GM21825 (cell line): ENCODE data around the gene RNF103.
"Not testable (repeated sequence)": the region's sequence is repeated elsewhere in the genome, so short reads cannot be mapped to it uniquely, and the experiment has no call there.

Experiments used
- ATAC-seq: cut with Tn5 transposase; IDR thresholded peaks from one replicate; pipeline ENCODE4 v1.9.1; 2021; ENCODE audit warnings: mild to moderate bottlenecking, moderate library complexity; ENCODE audit not compliant: unreplicated experiment

RNF103 gene, protein sequence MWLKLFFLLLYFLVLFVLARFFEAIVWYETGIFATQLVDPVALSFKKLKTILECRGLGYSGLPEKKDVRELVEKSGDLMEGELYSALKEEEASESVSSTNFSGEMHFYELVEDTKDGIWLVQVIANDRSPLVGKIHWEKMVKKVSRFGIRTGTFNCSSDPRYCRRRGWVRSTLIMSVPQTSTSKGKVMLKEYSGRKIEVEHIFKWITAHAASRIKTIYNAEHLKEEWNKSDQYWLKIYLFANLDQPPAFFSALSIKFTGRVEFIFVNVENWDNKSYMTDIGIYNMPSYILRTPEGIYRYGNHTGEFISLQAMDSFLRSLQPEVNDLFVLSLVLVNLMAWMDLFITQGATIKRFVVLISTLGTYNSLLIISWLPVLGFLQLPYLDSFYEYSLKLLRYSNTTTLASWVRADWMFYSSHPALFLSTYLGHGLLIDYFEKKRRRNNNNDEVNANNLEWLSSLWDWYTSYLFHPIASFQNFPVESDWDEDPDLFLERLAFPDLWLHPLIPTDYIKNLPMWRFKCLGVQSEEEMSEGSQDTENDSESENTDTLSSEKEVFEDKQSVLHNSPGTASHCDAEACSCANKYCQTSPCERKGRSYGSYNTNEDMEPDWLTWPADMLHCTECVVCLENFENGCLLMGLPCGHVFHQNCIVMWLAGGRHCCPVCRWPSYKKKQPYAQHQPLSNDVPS

DNA sequence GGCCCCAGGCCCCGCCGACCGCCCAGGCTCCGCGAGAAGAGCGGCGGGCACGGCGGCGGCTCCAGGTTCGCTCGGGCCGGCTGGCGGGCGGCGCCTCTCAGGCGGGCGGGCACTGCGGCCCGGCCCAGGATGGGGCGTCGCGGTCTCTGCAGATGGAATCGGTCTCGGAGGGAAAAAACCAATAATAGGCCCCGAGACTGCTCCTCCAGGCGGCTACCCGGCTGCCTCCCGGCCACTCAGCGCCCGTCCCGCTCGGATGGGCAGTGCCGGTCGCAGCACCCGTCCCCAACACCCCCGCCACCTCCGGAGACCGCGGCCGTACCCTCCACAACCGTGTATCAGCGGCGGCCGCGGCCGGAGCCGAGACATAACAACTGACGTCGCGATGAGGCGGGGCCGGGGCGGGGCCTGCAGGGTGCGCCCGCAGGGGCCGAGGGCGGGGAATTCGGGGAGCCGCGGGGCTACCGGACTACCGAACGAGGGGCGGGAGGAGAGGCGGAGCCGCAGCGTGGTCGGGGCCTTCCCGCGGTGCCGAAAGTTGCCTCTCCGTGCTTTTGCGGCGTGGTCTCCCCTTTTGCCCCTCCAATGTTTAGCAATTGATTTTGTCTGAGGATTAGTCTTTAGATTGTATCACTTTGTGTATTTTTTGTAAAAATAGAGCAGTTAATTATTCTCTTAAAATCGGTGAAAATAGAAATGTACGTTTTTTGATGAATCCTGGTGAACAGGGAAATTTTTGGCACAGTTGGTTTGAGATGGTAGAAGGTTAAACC is at the start of gene RNF103:
Gene RNF103, minus strand, starts transcription at position 372 of the 773 bp plus-strand sequence. CDS start 979 bp downstream, outside the sequence.
- peak; percentile 87 for ATAC-seq

DNA sequence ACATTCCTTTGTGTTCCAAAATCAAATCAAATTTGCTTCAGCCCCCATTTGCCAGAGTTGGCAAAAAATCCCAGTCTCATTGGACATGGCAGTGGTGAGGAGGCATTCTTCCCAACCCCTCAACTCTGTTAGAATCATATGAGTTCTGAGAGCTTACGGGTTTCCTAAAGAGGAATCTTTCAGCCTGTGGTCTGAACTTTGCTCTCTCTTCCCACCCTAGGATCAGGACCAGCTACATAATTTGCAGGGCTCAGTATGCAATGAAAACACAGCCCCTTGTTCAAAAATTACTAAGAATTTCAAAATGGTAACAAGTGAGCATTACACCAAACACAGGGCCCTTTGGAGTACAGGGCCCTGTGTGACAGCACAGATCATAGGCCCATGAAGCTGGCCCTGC is 49.3 kb upstream of the RNF103 start:
- ATAC-seq: no peak

DNA sequence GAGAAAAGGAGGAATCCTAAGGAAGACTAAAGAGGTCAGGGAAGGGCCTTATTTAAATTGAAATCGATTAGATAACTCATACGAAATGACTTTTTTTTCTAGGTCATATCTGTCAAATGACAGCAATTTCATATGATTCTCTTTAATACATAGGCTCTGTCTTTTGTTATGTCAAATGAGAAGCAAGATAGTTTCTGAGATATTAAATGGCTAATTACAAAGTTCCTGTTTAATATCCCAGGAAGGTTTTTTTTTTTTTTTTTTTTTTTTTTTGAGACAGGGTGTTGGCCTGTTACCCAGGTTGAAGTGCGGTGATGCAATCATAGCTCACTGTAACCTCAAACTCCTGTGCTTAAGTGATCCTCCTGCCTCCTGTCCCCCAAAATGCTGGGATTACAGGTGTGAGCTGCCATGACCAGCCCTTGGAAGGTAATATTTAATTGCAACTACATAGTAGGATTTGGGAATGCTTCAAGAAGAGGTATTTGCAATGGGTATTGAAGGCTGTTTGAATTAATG is 48.4 kb upstream of the RNF103 start:
- ATAC-seq: no peak

DNA sequence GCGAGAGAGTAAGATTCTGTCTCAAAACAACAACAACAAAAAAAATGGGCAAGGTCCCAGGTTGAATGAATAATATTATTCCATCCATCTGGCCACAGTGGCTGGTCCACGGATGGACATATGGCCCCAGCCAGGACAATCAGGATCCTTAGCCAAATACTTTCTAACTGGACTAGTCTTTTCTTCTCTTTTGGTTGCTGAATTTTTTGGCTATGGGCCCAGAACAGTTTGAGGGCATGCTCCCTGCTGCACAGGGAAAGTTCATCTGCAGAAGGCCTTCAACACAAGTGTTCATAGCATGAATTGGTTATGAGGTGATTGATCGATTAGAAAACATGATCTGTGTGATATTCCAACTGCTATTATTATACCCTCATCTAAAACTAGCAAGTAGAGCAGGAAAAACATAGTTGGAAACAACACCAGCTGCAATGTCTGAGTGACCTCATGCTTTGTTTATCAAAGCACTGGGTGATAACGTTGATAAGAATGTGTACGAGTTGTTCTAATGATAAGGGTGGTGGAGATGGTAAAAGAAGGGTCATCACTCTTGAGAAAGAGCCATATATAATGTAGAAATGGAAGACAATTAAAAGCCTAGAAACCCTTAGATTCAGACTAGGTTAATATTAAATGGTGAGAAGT is 47.8 kb upstream of the RNF103 start:
- ATAC-seq: no peak

DNA sequence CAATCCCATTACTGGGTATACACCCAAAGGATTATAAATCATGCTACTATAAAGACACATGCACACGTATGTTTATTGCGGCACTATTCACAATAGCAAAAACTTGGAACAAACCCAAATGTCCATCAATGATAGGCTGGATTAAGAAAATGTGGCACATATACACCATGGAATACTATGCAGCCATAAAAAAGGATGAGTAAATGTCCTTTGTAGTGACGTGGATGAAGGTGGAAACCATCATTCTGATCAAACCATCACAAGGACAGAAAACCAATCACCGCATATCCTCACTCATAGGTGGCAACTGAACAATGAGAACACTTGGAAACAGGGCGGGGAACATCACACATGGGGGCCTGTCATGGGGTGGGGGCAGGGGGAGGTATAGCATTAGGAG is 45.7 kb upstream of the RNF103 start:
- not testable (repeated sequence) for ATAC-seq

DNA sequence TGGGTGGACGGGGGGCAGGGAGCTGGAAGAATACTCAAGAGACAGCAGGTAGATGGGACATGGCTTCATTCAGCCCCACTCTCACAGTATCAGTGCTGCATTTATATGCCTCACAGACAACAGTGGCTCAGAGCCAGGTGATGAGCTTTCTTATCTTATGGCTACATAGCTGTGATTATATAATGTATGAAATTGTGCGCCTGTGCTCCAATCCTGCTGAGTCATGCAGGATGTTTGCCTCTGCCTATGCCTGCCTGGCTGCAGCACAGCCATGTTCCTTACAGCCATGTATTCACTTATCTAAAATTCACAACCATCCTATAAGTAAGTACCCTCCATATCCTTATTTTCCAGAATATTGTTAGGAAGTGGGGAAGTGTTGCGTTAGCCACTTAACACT is 37.7 kb upstream of the RNF103 start:
- ATAC-seq: no peak

DNA sequence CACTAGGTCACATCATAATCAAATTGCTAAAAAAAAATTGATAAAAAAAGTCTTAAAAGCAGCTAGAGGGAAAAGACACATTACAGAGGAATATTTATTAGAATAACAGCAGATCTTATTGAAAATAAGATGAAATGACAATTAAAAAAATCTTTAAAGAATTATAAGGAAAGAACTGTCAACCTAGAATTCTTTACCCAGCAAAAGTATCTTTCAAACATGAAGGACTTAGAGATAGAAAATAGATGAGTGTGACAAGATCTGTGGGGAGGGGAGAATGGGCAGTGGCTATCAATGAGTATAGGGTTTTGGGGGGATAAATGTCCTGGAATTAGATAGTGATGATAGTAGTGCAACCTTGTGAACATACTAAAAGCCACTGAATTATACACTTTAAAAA is 26.5 kb upstream of the RNF103 start:
- ATAC-seq: no peak

DNA sequence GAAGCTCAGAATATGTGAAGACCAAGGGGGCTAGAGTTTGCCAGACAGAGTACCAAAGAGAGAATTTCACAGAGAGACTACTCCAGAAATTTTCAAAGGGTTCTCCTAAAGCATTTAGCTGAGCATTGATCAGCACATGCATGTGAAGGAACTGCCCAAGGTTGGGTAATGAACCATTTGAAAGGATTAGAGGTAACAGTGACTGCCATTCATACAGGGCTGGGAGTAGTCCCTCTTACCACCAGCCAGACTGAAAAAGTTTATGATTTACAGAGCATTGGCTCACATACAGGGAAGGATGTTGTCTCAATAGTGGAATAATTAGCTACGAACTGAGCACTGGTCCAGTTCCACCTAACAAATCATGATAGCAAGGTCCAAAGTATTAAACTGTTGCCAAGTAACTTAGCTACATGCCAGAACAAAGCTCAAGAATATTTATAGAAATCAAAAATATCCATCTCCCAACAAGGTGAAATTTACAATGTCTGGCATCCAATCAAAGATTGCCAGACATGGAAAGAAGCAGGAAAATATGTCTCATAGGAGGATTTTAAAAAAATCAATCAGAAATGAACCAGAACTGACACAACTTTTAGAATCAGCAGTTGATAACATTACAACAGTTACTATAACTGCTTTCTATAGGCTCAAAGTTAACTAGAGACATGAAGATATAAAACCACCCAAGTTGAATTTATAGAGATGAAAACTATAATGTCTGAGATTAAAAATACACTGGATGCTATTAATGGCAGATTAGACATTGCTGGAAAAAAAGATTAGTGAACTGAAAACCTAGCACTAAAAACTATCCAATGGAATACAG is 25.7 kb upstream of the RNF103 start:
- ATAC-seq: no peak

DNA sequence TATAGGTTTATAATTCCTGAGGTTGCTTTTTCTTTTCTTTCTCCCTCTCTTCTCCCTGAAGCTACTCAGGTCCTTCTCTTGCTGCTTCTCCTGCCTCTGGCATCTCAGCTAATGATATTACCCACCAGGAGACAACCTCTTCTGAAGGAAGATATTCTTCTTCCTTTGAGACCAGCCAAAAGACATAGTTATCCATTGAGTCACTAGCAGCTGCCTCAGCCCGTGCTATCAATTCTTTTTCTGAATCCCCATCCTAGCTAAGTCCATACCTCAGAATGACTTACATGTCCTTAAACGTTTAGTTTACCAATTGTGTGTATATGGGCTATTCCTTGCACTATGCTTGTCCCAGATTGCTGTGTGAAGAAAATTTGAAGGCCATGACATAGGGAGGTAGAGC is 25.0 kb upstream of the RNF103 start:
- no peak for ATAC-seq

DNA sequence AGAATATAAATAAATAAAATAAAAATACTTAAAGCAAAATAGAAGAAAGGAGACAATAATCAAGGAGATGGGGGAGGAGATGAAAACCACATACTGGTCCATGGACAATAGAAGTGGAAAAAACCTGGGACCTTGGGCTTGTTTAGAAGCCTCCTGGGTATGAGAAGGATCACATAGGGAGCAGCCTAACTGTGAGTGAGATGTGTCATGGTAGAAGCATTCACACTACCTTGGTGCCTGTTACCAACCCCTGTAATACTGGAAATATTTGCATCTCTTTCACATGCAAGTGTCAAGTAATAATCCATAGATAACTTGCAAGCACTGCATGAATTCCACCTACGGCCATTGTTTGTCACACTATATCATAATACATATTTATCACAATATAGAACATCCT is 23.2 kb upstream of the RNF103 start:
- ATAC-seq: no peak

DNA sequence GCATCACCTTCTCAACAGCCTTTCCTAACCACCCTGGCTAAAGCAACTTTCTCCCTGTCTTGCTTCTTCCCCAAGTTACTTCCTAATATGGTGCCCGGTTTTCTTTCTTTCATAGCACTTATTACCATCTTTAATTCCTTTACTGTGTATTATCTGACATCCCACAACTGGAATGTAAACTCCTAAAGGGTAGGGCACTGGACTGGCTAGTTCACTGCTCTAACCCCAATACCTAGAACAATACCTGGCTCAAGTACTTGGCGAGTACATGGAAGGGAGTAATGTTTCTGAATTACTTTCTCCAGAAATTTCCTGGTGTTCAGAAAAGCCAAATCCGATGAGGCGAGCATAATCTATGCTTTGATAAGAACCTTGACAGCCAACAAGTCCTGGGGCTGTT is 22.7 kb upstream of the RNF103 start:
- ATAC-seq: no peak

DNA sequence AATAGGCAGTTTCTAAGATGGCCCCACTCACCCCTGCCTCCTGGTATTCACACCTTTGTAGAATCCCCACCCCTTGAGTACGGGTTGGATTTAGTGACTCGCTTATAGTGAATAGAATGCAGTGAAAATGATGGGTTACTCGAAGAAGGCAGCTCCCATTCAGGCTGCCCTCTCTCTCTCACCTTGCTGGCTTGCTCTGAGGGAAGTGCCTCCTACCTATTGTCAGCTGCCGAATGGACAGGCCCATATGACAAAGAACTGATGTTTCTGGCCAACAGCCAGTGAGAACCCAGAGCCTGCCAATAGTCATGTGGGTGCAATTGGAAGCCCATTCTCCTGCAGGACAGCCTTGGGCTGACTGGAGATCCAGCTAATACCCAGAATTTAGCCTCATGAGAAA is 22.1 kb upstream of the RNF103 start:
- ATAC-seq: no peak

DNA sequence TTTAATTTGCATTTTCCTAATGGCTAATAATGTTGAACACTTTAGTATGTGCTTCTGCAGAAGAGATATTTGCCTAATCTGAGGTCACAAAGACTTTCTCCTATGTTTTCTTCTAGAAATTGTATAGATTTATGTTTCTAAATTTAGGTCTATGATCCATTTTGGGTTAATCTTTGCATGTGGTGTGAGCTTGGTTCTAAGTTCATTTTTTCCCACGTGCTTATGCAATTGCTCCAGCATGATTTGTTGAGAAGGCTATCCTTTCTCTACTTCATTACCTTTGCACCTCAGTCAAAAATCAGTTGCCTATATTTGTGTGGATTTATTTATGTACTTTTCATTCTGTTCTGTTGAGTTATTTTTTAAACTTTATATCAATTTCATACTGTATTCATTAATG is 15.0 kb upstream of the RNF103 start:
- no peak for ATAC-seq

DNA sequence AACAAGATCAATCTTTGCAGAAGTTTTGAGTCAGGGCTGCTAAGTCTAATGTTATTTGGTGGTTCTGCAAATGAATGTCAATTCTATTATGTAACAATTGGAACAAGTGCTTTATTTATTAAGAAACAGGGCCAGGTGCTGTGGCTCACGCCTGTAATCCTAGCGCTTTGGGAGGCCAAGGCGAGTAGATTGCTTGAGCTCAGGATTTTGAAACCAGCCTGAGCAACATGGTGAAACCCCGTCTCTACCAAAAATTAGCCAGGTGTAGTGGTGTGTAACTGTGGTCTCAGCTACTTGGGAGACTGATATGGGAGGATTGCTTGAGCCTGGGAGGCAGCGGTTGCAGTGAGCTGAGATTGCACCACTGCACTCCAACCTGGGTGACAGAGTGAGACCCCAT is 13.2 kb upstream of the RNF103 start:
- ATAC-seq: no peak

DNA sequence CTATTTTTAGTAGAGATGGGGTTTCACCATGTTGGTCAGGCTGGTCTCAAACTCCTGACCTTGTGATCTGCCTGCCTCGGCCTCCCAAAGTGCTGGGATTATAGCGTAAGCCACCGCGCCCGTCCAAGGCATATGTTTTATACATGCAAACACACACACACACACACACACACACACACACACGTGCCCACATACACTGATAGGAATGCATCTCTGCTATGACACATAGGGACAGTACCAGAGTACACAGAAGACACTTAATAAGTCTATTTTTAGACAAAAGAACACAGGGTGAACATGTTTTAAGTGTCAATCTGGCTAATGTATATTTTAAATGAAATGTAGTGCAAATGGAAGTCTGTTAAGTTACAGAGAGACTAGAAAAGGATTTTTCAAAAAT is 10.7 kb upstream of the RNF103 start:
- ATAC-seq: no peak

DNA sequence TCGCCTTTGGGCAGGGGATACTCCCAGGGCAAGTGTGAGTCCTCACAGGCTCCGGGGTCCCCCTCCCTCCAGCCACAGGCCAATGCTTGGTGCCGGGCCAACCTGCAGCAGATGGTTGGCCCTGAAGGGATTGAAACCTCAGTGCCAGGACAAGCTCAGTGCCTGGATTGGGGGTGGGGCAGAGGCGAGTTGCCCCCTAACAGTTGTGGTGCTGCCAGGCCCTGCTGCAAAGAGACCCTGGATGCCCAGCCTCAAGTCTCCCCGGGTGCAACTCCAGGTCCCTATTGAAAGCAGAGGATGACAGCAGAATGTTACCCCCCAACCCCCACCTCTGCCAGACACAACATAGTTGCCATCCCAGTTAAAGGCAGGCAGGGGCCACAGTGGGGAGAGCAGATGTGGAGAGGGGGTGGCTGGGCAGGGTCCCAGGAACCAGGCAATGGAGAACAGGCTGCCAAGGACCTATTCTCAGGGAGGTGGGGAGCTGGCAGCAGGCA is 9.5 kb upstream of the RNF103 start:
- ATAC-seq: no peak

DNA sequence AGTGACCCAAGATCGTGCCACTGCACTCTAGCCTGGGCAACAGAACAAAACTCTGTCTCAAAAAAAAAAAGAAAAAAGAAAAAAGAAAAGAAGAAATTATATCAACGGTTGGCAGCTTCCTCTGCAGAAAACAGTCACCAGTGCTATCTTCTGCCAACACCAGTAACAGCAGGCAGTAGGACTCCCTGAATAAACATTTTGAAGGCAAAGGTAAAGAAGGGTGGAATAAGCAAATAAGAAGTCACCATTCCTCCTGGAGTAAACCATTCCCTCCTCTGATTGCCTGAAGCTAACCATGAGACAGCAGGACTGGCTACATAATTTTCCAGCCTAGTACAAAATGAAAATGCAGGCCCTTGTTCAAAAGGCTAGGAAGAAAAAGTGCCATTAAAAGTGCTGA is 9.0 kb upstream of the RNF103 start:
- no peak for ATAC-seq

DNA sequence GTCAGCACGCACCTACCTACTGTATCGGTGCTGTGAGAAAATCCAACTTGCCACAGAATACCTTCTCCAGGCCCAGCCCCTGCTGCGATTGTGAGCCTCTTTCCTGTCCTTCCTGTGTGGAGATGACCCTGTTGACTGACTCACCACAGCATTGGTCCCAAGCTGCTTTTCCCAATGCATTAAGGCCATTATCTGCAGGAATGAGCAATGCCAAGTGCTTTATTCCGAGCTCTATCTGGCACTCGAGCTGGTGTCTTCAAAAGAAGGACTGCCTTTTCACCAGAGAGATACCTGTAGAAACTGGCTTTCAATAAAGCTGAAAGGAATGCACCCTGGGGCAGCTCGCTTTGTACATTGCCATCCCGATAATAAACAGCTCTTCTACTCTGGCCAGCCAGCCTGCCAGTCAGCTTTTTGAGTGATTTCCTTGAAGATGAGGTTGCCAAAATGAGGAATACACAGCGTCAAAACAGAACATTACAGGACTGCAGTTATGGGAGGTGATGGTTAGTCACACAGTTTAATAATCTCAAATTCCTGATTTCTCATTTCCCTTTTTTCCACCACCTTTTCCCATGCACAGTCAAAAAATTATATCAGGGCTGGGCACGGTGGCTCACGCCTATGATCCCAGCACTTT is 8.3 kb upstream of the RNF103 start:
- no peak for ATAC-seq

DNA sequence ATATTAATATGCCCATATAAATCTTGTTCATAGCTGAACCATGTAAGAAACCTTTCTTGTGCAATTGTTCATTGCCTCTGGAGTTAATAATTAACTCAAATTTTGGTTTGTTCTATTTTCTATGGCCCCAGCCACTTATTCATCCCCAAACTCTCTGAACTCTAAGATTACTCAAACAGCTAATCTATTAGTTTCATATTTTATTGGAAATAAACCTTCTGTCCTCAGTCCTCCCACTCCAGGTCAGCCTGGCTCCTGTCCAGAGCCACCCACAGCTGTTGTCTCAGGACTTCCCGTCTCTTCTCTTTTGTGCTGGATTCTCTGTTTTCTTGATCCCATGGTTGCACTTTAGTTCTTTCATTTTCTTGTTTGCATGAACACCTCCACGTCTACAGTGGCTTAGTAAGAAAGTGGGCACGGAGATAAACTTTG is 4.4 kb upstream of the RNF103 start:
- ATAC-seq: no peak
